Sigmoid colon (tissue), 7 donors: ENCODE measurements around the gene IFITM10. TPM values are rescaled to one million over a fixed set of nuclear protein-coding genes. Genes with fewer than 3 reads are reported as not detected.

Experiments
- DNase-seq: peaks from one replicate; pipeline ENCODE4 v3.0.0-alpha.2; 2019
- H3K27ac ChIP-seq, 4 donors: fragments of 200-600 bp; sonication (generic); one replicate each; pipeline ENCODE4 v1.5.1; 2016 to 2019; ENCODE audit warnings: mild to moderate bottlenecking in 1 of 4
- H3K27me3 ChIP-seq, 3 donors: fragments of 200-600 bp; sonication (generic); one replicate each; pipeline ENCODE4 v1.5.1; 2019; ENCODE audit warnings: mild to moderate bottlenecking in 1 of 3
- H3K36me3 ChIP-seq, 4 donors: fragments of 200-600 bp; sonication (generic); one replicate each; pipeline ENCODE4 v1.5.1; 2016 to 2019
- H3K4me1 ChIP-seq, 4 donors: fragments of 200-600 bp; sonication (generic); one replicate each; pipeline ENCODE4 v1.5.1; 2017 to 2019
- H3K4me3 ChIP-seq, 4 donors: fragments of 200-600 bp; sonication (generic); one replicate each; pipeline ENCODE4 v1.5.1; 2017 to 2019; ENCODE audit warnings: mild to moderate bottlenecking in 2 of 4, moderate library complexity in 1 of 4
- H3K9me3 ChIP-seq, 4 donors: fragments of 200-600 bp in 3 of 4; sonication (generic) in 3 of 4; one replicate each; pipeline versions ENCODE4 v1.5.1 to v1.6.1; 2013 to 2019
- EP300 ChIP-seq, 4 donors: sonication (generic); formaldehyde crosslinking; IDR thresholded peaks; one replicate each; pipeline ENCODE4 v1.6.1; 2017; ENCODE audit warnings: antibody characterized with exemption in 4 of 4
- POLR2A ChIP-seq, 2 donors: fragments of 450-650 bp; IDR thresholded peaks; one replicate each; pipeline ENCODE4 v1.6.1; 2016; ENCODE audit warnings: antibody characterized with exemption in 2 of 2, mild to moderate bottlenecking in 2 of 2, moderate library complexity in 2 of 2
- POLR2AphosphoS5 ChIP-seq, 4 donors: sonication (generic); formaldehyde crosslinking; IDR thresholded peaks; one replicate each; pipeline ENCODE4 v1.6.1; 2017; ENCODE audit warnings: antibody characterized with exemption in 4 of 4
- WGBS, 2 donors: extraction: QIAGEN DNeasy Blood & Tissue Kit; methylation state at CpG; one replicate each; pipeline ENCODE4 v1.1.7; 2013; 5-methylcytosine and 5-hydroxymethylcytosine counted together
- intact Hi-C: fragments of 100-400 bp; cut with DNase I; formaldehyde crosslinking; loops from one replicate; pipeline ENCODE4 v1.15.1; 2023
- polyA plus RNA-seq, 3 donors: library from polyadenylated mRNA; stranded (reverse); fragments of 200-250 nt; gene quantifications; one replicate each; pipeline ENCODE4 v1.2.3, GENCODE V29; 2013
- total RNA-seq, 4 donors: library from RNA; depleted of rRNA; stranded (reverse); fragments of >200 nt; gene quantifications; one replicate each; pipeline ENCODE4 v1.1.0, GENCODE V29; 2016
- TF ChIP-seq, protein P1 (sequence below), 4 experiments: fragments of 450-650 bp in 3 of 4; fragments of 200-600 bp in 1 of 4; IDR thresholded peaks; one replicate each; pipeline ENCODE4 v1.5.1; 2016 to 2019; ENCODE audit warnings: antibody characterized with exemption in 4 of 4, mild to moderate bottlenecking in 3 of 4, moderate library complexity in 2 of 4
- donor health status: healthy with polysubstance abuse.
- donor health status: Bipolar disorder and iron deficiency.
- donor health status: healthy.

The IFITM10 gene
- total and polyA plus RNA-seq, 7 donors: 0.36 to 1.4 (median 0.60) TPM; not detected in 2

DNA sequence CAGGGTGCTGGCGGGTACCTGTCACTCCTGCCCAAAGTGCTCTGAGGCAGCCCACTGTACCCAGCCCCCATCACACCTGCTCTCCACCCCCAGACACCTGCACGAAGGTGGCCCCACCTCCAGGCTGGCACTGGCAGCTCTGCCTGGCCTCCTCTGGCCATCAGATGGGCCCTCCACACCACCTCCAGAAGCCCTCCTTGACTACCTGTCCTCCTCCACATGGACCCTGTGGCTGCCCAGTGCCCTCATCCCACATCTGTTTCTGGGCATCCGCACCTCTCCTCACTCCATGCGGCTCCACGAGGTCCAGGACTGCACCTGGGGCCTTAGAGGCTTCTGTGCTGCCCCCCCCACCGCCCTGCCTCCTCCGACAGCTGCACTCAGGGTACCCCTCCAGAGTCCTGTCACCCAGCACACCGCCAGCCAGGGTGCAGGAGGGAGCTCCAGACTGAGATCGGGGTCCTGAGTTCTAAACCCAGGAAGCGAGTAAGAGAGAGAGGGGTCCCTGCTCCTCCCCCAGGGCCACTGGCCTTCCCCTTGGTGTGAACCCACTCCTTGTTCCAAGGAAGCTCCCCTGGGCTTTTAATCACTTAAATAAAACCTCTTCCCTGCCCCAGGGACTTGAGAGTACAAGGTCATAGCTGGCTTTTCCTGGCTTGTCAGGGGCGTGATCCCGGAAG, 11.6 kb upstream of the IFITM10 start:
- no peak for DNase-seq
- H3K36me3 ChIP-seq: peaks cover 11 to 45% (median 14%) of the 10 kb centered on the region in 4 donors
- TF ChIP-seq, protein P1, sequence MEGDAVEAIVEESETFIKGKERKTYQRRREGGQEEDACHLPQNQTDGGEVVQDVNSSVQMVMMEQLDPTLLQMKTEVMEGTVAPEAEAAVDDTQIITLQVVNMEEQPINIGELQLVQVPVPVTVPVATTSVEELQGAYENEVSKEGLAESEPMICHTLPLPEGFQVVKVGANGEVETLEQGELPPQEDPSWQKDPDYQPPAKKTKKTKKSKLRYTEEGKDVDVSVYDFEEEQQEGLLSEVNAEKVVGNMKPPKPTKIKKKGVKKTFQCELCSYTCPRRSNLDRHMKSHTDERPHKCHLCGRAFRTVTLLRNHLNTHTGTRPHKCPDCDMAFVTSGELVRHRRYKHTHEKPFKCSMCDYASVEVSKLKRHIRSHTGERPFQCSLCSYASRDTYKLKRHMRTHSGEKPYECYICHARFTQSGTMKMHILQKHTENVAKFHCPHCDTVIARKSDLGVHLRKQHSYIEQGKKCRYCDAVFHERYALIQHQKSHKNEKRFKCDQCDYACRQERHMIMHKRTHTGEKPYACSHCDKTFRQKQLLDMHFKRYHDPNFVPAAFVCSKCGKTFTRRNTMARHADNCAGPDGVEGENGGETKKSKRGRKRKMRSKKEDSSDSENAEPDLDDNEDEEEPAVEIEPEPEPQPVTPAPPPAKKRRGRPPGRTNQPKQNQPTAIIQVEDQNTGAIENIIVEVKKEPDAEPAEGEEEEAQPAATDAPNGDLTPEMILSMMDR (IDR thresholded peaks at IDR 0.05): no peak
- TF ChIP-seq POLR2AphosphoS5 (IDR thresholded peaks at IDR 0.05) (no peak), POLR2A (IDR thresholded peaks at IDR 0.05) (no peak), EP300 (IDR thresholded peaks at IDR 0.05) (no peak)
- H3K9me3 ChIP-seq: no peaks in the 10 kb centered on the region
- 48 to 68% methylated on average over 12 of the region's 12 CpGs for WGBS, 2 donors
- H3K4me3 ChIP-seq: peak overlapping the region in 3 of 4 donors; percentile 87 to 100 (median 89)
- H3K27ac ChIP-seq: peak overlapping the region; percentile 83 to 89 (median 86)
- H3K27me3 ChIP-seq: no peaks in the 10 kb centered on the region
- intact Hi-C loops: loop anchor here (5.0 kb wide), 1 partner anchor 100 kb away; no protein-coding TSS in a partner anchor
- H3K4me1 ChIP-seq: peaks cover 0 to 52% (median 41%) of the 10 kb centered on the region in 4 donors

DNA sequence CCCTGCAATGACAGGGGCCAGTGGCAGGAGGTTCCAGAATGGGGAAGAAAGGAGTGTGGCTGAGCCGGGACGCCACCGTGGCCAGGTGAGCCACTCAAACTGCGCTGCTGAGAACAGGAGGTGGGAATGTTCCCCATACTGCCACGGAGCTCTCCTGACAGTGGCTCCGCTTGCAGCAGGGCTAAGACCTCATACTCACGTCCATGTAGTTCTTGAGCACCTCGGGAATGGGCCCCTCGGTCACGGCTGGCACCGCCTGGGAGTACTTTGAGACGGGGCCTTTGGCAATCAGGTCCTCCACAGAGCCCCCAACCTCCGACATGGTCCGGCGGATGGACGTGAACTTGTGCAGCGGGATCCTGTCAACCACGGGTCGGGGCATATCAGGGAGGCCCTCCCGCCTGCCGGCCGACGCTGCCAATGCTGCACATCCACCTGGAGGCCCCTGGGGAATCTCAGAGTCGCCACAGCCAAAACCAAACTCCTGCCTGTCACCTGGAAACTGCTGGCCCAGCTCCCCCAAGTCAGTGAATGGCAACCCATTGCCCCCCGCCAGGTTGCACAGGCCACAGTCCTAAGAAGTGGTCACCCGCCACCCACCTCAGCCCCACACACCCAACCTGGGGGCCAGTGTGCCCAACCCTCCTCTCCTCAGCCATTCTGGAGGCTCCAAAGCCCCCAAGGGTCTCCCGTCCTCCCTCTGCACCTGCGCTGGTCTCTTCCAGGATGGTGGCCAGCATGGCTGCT, 10.9 kb upstream of the IFITM10 start:
- Histone ChIP-seq H3K27me3 (no peaks in the 10 kb centered on the region), H3K4me3 (peak overlapping the region in 2 of 4 donors; percentile 89 to 100), H3K4me1 (peaks cover 0 to 52% (median 41%) of the 10 kb centered on the region in 4 donors), H3K9me3 (no peaks in the 10 kb centered on the region), H3K27ac (peak overlapping the region; percentile 83 to 89 (median 86)), H3K36me3 (peaks cover 14 to 52% (median 20%) of the 10 kb centered on the region in 4 donors)
- intact Hi-C loops: loop anchor here (5.0 kb wide), 1 partner anchor 101 kb away; no protein-coding TSS in a partner anchor
- DNase-seq: no peak
- 89 to 92% methylated on average over 28 of the region's 28 CpGs for WGBS, 2 donors
- TF ChIP-seq POLR2A (IDR thresholded peaks at IDR 0.05) (no peak), EP300 (IDR thresholded peaks at IDR 0.05) (no peak), POLR2AphosphoS5 (IDR thresholded peaks at IDR 0.05) (no peak)
- TF ChIP-seq, protein P1 (IDR thresholded peaks at IDR 0.05): no peak

DNA sequence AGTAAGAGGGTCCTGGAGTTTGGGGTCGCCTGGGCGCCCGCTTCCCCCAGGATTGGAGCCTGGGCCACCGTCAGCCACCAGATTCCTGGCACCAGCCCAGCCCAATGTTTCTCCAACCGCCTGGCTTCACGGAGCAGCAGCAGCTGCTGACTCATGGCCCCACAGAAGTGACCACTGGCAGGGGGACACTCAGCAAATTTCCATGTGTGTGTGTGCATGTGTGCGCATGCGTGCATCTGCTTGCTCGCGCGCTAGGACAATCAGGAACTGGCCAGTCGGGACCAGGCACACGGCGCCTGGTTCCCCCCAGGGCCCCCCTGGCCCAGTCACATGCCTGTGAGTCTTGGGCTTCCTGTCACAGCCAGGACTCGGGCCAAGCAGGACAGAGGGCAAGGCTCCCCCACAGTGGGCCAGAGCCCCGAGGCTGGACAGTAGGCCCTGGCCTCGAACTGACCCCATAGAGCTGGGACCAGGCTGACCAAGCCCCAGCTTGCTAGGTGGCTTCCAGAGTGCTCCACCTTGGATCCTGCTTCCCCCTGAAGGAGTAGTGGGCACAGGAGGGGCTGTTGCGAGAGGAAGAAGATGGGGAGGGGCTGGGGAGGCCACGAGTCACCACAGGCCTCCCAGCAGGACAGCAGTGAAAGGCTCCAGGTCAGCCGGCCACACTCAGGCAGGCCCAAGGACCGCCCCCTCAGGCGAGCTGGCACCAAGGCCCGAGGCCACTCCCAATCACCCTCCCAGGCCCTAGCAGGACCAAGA, 10.1 kb upstream of the IFITM10 start:
- peak in 3 of 4 donors; percentile 34 to 72 (median 47) for TF ChIP-seq POLR2AphosphoS5 (IDR thresholded peaks at IDR 0.05)
- TF ChIP-seq, protein P1 (IDR thresholded peaks at IDR 0.05): no peak
- TF ChIP-seq POLR2A (IDR thresholded peaks at IDR 0.05): no peak
- peak in 1 of 4 donors; percentile 61 for TF ChIP-seq EP300 (IDR thresholded peaks at IDR 0.05)
- peak; percentile 92 for DNase-seq
- peaks cover 17 to 60% (median 26%) of the 10 kb centered on the region in 4 donors for H3K36me3 ChIP-seq
- H3K9me3 ChIP-seq: no peaks in the 10 kb centered on the region
- peak overlapping the region; percentile 83 to 89 (median 86) for H3K27ac ChIP-seq
- intact Hi-C loops: loop anchor here (5.0 kb wide), 1 partner anchor 102 kb away; no protein-coding TSS in a partner anchor
- WGBS, 2 donors: 68 to 73% methylated on average over 23 of the region's 23 CpGs
- no peak overlapping the region for H3K4me3 ChIP-seq
- no peaks in the 10 kb centered on the region for H3K27me3 ChIP-seq
- H3K4me1 ChIP-seq: peaks cover 0 to 52% (median 41%) of the 10 kb centered on the region in 4 donors

DNA sequence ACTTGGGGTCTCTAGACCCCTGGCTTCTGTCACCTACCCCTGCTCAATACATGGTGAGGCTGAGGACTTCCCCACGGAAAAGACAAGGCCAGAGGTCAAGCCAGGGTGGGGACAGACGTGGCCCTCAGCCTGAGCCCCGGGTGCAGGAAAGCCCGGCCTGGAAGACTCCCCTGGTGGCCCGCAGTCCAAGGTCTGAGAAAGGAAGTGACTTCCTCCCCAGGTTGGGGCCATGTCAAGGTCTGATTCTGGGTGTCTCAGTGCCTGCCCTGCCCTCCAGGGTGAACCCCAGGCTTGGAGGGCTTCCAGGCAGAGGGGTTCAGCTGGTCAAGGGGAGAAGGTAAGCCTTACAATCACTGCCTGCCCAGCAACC, 9.4 kb upstream of the IFITM10 start:
- TF ChIP-seq EP300 (IDR thresholded peaks at IDR 0.05): no peak
- TF ChIP-seq POLR2A (IDR thresholded peaks at IDR 0.05): no peak
- TF ChIP-seq, protein P1 (IDR thresholded peaks at IDR 0.05): no peak
- no peak for TF ChIP-seq POLR2AphosphoS5 (IDR thresholded peaks at IDR 0.05)
- Histone ChIP-seq H3K9me3 (no peaks in the 10 kb centered on the region), H3K4me3 (no peak overlapping the region), H3K36me3 (peaks cover 17 to 67% (median 32%) of the 10 kb centered on the region in 4 donors), H3K4me1 (peaks cover 0 to 52% (median 41%) of the 10 kb centered on the region in 4 donors), H3K27me3 (no peaks in the 10 kb centered on the region), H3K27ac (peak overlapping the region in 3 of 4 donors; percentile 12 to 89 (median 85))
- no peak for DNase-seq
- 55 to 67% methylated on average over 5 of the region's 5 CpGs for WGBS, 2 donors
- intact Hi-C loops: loop anchor here (5.0 to 10.0 kb wide), 2 partner anchors 102 to 645 kb away; partner anchors contain the start of gene TSSC4
